ENCODE data around the gene RIN3.

The RIN3 gene

GRCh38 chr14:92563765-92564285 lies 50.2 kb downstream of the RIN3 start:
- Histone ChIP-seq H3K4me2 (ENCODE audit: low read depth, low read length) (no peak overlapping the region), H3F3A (ENCODE audit: insufficient read depth, low read length) (peaks cover 7% of the 10 kb centered on the region; the same call in 1 of the 2 replicates), H3K36me3 (replicated peaks; ENCODE audit: insufficient read depth, low read length) (no peaks in the 10 kb centered on the region), H3K9me3 (replicated peaks; ENCODE audit: insufficient read depth, low read length) (no peaks in the 10 kb centered on the region), H3K79me2 (ENCODE audit: low read length) (no peaks in the 10 kb centered on the region), H3K27me3 (replicated peaks; ENCODE audit: insufficient read depth, low read length) (no peaks in the 10 kb centered on the region), H3K27ac (ENCODE audit: low read length) (no peak overlapping the region), H2AFZ (ENCODE audit: low read length) (no peak overlapping the region), H3K4me3 (ENCODE audit: low read length) (no peak overlapping the region), H3K9me2 (replicated peaks; ENCODE audit: insufficient read depth, low read length) (no peaks in the 10 kb centered on the region), H4K20me1 (ENCODE audit: insufficient read depth, low read length) (no peaks in the 10 kb centered on the region), H3K9ac (ENCODE audit: low read length) (no peak overlapping the region), H3K4me1 (ENCODE audit: low read length) (peaks cover 10% of the 10 kb centered on the region)
- TF ChIP-seq EZH2 (optimal IDR thresholded peaks at IDR 0.05; ENCODE audit: low read depth, low read length), result no peak
- TF ChIP-seq CTCF (IDR thresholded peaks at IDR 0.05; ENCODE audit: low read length), result no peak
- no peak for TF ChIP-seq EZH2phosphoT487 (IDR thresholded peaks at IDR 0.05; ENCODE audit: low read length)
- DNase-seq, result no peak

GRCh38 chr14:92564344-92565039 lies 50.9 kb downstream of the RIN3 start:
- Histone ChIP-seq H3K27me3 (replicated peaks; ENCODE audit: insufficient read depth, low read length) (no peaks in the 10 kb centered on the region), H3K4me1 (ENCODE audit: low read length) (peaks cover 14% of the 10 kb centered on the region), H4K20me1 (ENCODE audit: insufficient read depth, low read length) (no peaks in the 10 kb centered on the region), H3K9ac (ENCODE audit: low read length) (no peak overlapping the region), H3K27ac (ENCODE audit: low read length) (no peak overlapping the region), H3F3A (ENCODE audit: insufficient read depth, low read length) (peaks cover 10% of the 10 kb centered on the region), H3K9me3 (replicated peaks; ENCODE audit: insufficient read depth, low read length) (no peaks in the 10 kb centered on the region), H2AFZ (ENCODE audit: low read length) (no peak overlapping the region), H3K4me3 (ENCODE audit: low read length) (no peak overlapping the region), H3K9me2 (replicated peaks; ENCODE audit: insufficient read depth, low read length) (no peaks in the 10 kb centered on the region), H3K79me2 (ENCODE audit: low read length) (no peaks in the 10 kb centered on the region), H3K4me2 (ENCODE audit: low read depth, low read length) (no peak overlapping the region), H3K36me3 (replicated peaks; ENCODE audit: insufficient read depth, low read length) (no peaks in the 10 kb centered on the region)
- DNase-seq, result no peak
- no peak for TF ChIP-seq CTCF (IDR thresholded peaks at IDR 0.05; ENCODE audit: low read length)

- no peak overlapping the region for H3K27ac ChIP-seq (ENCODE audit: low read length)
Observed at GRCh38 chr14:92565040-92565717, 51.6 kb downstream of the RIN3 start.

More at GRCh38 chr14:92565040-92565717, 51.6 kb downstream of the RIN3 start:
- no peak for DNase-seq
- Histone ChIP-seq H3K4me3 (ENCODE audit: low read length) (no peak overlapping the region), H3K4me1 (ENCODE audit: low read length) (peaks cover 21% of the 10 kb centered on the region), H3K27me3 (replicated peaks; ENCODE audit: insufficient read depth, low read length) (no peaks in the 10 kb centered on the region), H3K36me3 (replicated peaks; ENCODE audit: insufficient read depth, low read length) (no peaks in the 10 kb centered on the region), H3K4me2 (ENCODE audit: low read depth, low read length) (no peak overlapping the region), H3K9me2 (replicated peaks; ENCODE audit: insufficient read depth, low read length) (no peaks in the 10 kb centered on the region), H3K9me3 (replicated peaks; ENCODE audit: insufficient read depth, low read length) (no peaks in the 10 kb centered on the region), H3F3A (ENCODE audit: insufficient read depth, low read length) (peaks cover 15% of the 10 kb centered on the region), H4K20me1 (ENCODE audit: insufficient read depth, low read length) (no peaks in the 10 kb centered on the region), H3K9ac (ENCODE audit: low read length) (no peak overlapping the region), H3K79me2 (ENCODE audit: low read length) (no peaks in the 10 kb centered on the region), H2AFZ (ENCODE audit: low read length) (no peak overlapping the region)
- no peak for TF ChIP-seq CTCF (IDR thresholded peaks at IDR 0.05; ENCODE audit: low read length)
- no peak for TF ChIP-seq EZH2 (optimal IDR thresholded peaks at IDR 0.05; ENCODE audit: low read depth, low read length)
- TF ChIP-seq EZH2phosphoT487 (IDR thresholded peaks at IDR 0.05; ENCODE audit: low read length), result no peak
